ENCODE measurements around the gene GLCCI1. TPM values are rescaled to one million over a fixed set of nuclear protein-coding genes. Genes with fewer than 3 reads are reported as not detected.
"Not testable (repeated sequence)": the region's sequence is repeated elsewhere in the genome, so short reads cannot be mapped to it uniquely, and the experiment has no call there.

Gene GLCCI1
- total RNA-seq, 1 experiment from 2014 or later = 8.5 TPM

- intact Hi-C loops (cut with micrococcal nuclease) = no loop called here
- Histone ChIP-seq H3K9ac (ENCODE audit: low read length) (no peak overlapping the region), H3K9me2 (replicated peaks; ENCODE audit: low read length) (no peaks in the 10 kb centered on the region), H3K4me3 (ENCODE audit: low read length) (no peak overlapping the region), H3K36me3 (ENCODE audit: low read depth, low read length) (no peaks in the 10 kb centered on the region), H3K4me1 (ENCODE audit: insufficient read depth, low read length) (no peaks in the 10 kb centered on the region), H3K9me3 (ENCODE audit: low read length) (no peaks in the 10 kb centered on the region), H3K27me3 (ENCODE audit: low read length) (no peaks in the 10 kb centered on the region), H3K4me2 (ENCODE audit: low read length) (no peak overlapping the region), H3K79me2 (ENCODE audit: low read length) (no peaks in the 10 kb centered on the region), H4K20me1 (ENCODE audit: low read length) (no peaks in the 10 kb centered on the region), H3K27ac (ENCODE audit: low read length) (no peak overlapping the region), H3F3A (ENCODE audit: low read length, unreplicated experiment) (no peaks in the 10 kb centered on the region), H2AFZ (ENCODE audit: low read length) (no peak overlapping the region)
- ChIA-PET POLR2A (ENCODE audit: unreplicated experiment) (interaction anchor here (0.6 kb wide), 1 partner anchor 24 kb away, joined by 3 read pairs; no protein-coding TSS in a partner anchor), CTCF (no interaction called here)
- no peak for ATAC-seq
- no TSS peak for BruUV-seq (replicated peaks)
- TF ChIP-seq EZH2phosphoT487 (IDR thresholded peaks at IDR 0.05; ENCODE audit: borderline replicate concordance, low read length) (no peak), CTCF (conservative IDR thresholded peaks at IDR 0.05; ENCODE audit: low read depth, low read length) (no peak), EZH2 (IDR thresholded peaks at IDR 0.05; ENCODE audit: low read length, unreplicated experiment) (no peak)
- no peak for DNase-seq
These were observed 120.6 kb downstream of the GLCCI1 start for GRCh38 chr7:8089036-8089780.

DNA sequence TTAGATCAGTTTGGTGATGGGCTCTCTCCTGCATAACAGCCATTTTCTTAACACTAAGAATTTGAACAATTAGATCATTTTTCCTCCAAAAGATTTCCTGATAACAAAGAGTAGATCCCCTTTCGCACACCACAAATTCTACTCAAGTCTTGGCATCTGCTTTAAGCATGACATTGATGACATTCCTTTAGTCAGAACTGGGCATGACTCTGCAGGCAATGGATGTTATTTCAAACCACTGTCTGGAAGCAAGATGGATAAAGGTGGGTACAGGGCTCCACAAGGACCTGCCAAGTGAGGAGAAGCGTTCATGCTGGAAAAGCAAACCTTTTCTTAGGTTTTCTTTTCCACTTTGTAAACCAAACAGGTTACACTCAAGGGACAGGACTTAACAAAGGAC, 123.5 kb downstream of the GLCCI1 start:
- BruUV-seq (replicated peaks) = no TSS peak
- Histone ChIP-seq H3K9me2 (replicated peaks; ENCODE audit: low read length) (no peaks in the 10 kb centered on the region), H3K9me3 (ENCODE audit: low read length) (no peaks in the 10 kb centered on the region), H3K9ac (ENCODE audit: low read length) (no peak overlapping the region), H3K27me3 (ENCODE audit: low read length) (no peaks in the 10 kb centered on the region), H3K4me3 (ENCODE audit: low read length) (no peak overlapping the region), H2AFZ (ENCODE audit: low read length) (no peak overlapping the region), H4K20me1 (ENCODE audit: low read length) (no peaks in the 10 kb centered on the region), H3K27ac (ENCODE audit: low read length) (no peak overlapping the region), H3K79me2 (ENCODE audit: low read length) (no peaks in the 10 kb centered on the region), H3F3A (ENCODE audit: low read length, unreplicated experiment) (no peaks in the 10 kb centered on the region), H3K4me1 (ENCODE audit: insufficient read depth, low read length) (no peaks in the 10 kb centered on the region), H3K4me2 (ENCODE audit: low read length) (no peak overlapping the region), H3K36me3 (ENCODE audit: low read depth, low read length) (no peaks in the 10 kb centered on the region)
- DNase-seq (no peak), ATAC-seq (no peak)
- no peak for TF ChIP-seq EZH2 (IDR thresholded peaks at IDR 0.05; ENCODE audit: low read length, unreplicated experiment)
- ChIA-PET POLR2A (ENCODE audit: unreplicated experiment) (interaction anchor here (0.7 kb wide), 1 partner anchor 122 kb away, joined by 4 read pairs; no protein-coding TSS in a partner anchor), CTCF (no interaction called here)
- intact Hi-C loops (cut with micrococcal nuclease) = loop anchor here (5.0 kb wide), 1 partner anchor 330 kb away; no protein-coding TSS in a partner anchor

GRCh38 chr7:8094164-8095140, 125.9 kb downstream of the GLCCI1 start:
- no peak for DNase-seq
- no peak overlapping the region for H3K4me3 ChIP-seq (ENCODE audit: low read length)
- no peak overlapping the region for H3K9ac ChIP-seq (ENCODE audit: low read length)
- intact Hi-C loops (cut with micrococcal nuclease) = loop anchor here (5.0 kb wide), 1 partner anchor 332 kb away; no protein-coding TSS in a partner anchor
- no peaks in the 10 kb centered on the region for H4K20me1 ChIP-seq (ENCODE audit: low read length)
- no peaks in the 10 kb centered on the region for H3K27me3 ChIP-seq (ENCODE audit: low read length)
- ChIA-PET POLR2A (ENCODE audit: unreplicated experiment) (no interaction called here), CTCF (no interaction called here)
- no peak for TF ChIP-seq CTCF (conservative IDR thresholded peaks at IDR 0.05; ENCODE audit: low read depth, low read length)
- no peak for TF ChIP-seq EZH2 (IDR thresholded peaks at IDR 0.05; ENCODE audit: low read length, unreplicated experiment)
- TF ChIP-seq EZH2phosphoT487 (IDR thresholded peaks at IDR 0.05; ENCODE audit: borderline replicate concordance, low read length) = no peak
- no peaks in the 10 kb centered on the region for H3K79me2 ChIP-seq (ENCODE audit: low read length)
- H3K36me3 ChIP-seq (ENCODE audit: low read depth, low read length) = no peaks in the 10 kb centered on the region
- H2AFZ ChIP-seq (ENCODE audit: low read length) = no peak overlapping the region
- H3F3A ChIP-seq (ENCODE audit: low read length, unreplicated experiment) = no peaks in the 10 kb centered on the region
- H3K4me2 ChIP-seq (ENCODE audit: low read length) = no peak overlapping the region
- no peak for ATAC-seq
- no peaks in the 10 kb centered on the region for H3K4me1 ChIP-seq (ENCODE audit: insufficient read depth, low read length)
- no peaks in the 10 kb centered on the region for H3K9me3 ChIP-seq (ENCODE audit: low read length)
- BruUV-seq (replicated peaks) = no TSS peak
- H3K27ac ChIP-seq (ENCODE audit: low read length) = no peak overlapping the region
- no peaks in the 10 kb centered on the region for H3K9me2 ChIP-seq (replicated peaks; ENCODE audit: low read length)

DNA sequence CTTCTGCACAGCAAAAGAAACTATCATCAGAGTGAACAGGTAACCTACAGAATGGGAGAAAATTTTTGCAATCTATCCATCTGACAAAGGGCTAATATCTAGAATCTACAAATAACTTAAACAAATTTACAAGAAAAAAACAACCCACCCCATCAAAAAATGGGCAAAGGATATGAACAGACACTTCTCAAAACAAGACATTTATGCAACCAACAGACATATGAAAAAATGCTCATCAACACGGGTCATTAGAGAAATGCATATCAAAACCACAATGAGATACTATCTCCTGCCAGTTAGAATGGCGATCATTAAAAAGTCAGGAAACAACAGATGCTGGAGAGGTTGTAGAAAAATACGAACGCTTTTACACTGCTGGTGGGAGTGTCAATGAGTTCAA, 132.7 kb downstream of the GLCCI1 start:
- H3K9ac ChIP-seq (ENCODE audit: low read length); H3K9me3 ChIP-seq (ENCODE audit: low read length); H3K79me2 ChIP-seq (ENCODE audit: low read length); BruUV-seq (replicated peaks); H3F3A ChIP-seq (ENCODE audit: low read length, unreplicated experiment); H3K36me3 ChIP-seq (ENCODE audit: low read depth, low read length); H2AFZ ChIP-seq (ENCODE audit: low read length); ATAC-seq; H3K4me1 ChIP-seq (ENCODE audit: insufficient read depth, low read length); intact Hi-C loops (cut with micrococcal nuclease); H4K20me1 ChIP-seq (ENCODE audit: low read length); POLR2A ChIA-PET (ENCODE audit: unreplicated experiment); H3K27ac ChIP-seq (ENCODE audit: low read length); H3K9me2 ChIP-seq (replicated peaks; ENCODE audit: low read length); CTCF ChIA-PET; H3K27me3 ChIP-seq (ENCODE audit: low read length); H3K4me3 ChIP-seq (ENCODE audit: low read length); DNase-seq; H3K4me2 ChIP-seq (ENCODE audit: low read length): not testable (repeated sequence)

All from PC-3 (cell line).